ENCODE measurements around the gene DPY19L2. TPM values are rescaled to one million over a fixed set of nuclear protein-coding genes. Genes with fewer than 3 reads are reported as not detected.
A peak's percentile ranks its signal among the peaks of the same experiment; 100 is the strongest.
"Not testable (repeated sequence)": the region's sequence is repeated elsewhere in the genome, so short reads cannot be mapped to it uniquely, and the experiment has no call there.

DPY19L2 gene
- total RNA-seq, 1 experiment from 2014 or later, result not detected

DNA sequence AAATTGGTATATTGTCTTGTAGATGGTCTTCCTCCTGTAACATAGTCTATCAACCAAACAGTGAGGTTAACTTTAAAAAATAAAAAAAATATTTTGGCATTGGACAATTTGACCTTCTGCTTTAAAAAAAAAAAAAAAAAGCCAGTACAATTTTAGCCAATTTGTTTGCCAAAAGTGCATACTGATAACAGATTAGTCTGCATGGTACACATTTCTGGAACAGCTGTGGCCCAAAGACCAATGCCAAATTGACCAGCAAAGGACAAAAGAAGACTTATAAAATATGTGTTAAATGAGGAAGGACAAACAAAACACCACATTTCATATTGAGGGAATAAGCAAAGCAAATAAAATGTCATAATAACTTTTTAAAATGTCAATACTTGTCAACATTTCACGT lies 20.8 kb upstream of the DPY19L2 start:
- intact Hi-C loops (cut with micrococcal nuclease; ENCODE audit: unreplicated experiment), result loop anchor here (10.0 kb wide), 1 partner anchor 86 kb away; the partner anchor contains the start of gene RXYLT1
- H3K4me1 ChIP-seq (replicated peaks; ENCODE audit: insufficient read depth); DNase-seq; H3K9me3 ChIP-seq (ENCODE audit: insufficient read depth, low read depth); H2AFZ ChIP-seq; CTCF ChIA-PET; H3K36me3 ChIP-seq (ENCODE audit: low read depth); H3K79me2 ChIP-seq (ENCODE audit: low read depth); BruUV-seq (replicated peaks); H3K4me2 ChIP-seq; H4K20me1 ChIP-seq (ENCODE audit: insufficient read depth); POLR2A ChIA-PET (ENCODE audit: unreplicated experiment); H3K27me3 ChIP-seq (ENCODE audit: insufficient read depth, low read depth); H3K9me2 ChIP-seq (ENCODE audit: insufficient read depth); H3F3A ChIP-seq (ENCODE audit: insufficient read depth, low read depth); H3K27ac ChIP-seq; H3K4me3 ChIP-seq: not testable (repeated sequence)

DNA sequence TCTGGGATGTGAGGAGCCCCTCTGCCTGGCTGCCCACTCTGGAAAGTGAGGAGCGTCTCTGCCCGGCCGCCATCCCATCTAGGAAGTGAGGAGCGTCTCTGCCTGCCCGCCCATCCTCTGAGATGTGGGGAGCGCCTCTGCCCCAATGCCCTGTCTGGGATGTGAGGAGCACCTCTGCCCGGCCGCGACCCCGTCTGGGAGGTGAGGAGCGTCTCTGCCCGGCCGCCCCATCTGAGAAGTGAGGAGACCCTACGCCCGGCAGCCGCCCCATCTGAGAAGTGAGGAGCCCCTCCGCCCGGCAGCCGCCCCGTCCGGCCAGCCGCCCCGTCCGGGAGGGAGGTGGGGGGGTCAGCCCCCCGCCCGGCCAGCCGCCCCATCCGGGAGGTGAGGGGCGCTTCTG lies 18.3 kb upstream of the DPY19L2 start:
- H3K27me3 ChIP-seq (ENCODE audit: insufficient read depth, low read depth); H3K4me1 ChIP-seq (replicated peaks; ENCODE audit: insufficient read depth); H2AFZ ChIP-seq; H3K4me3 ChIP-seq; BruUV-seq (replicated peaks); H3K4me2 ChIP-seq; CTCF ChIA-PET; H3K79me2 ChIP-seq (ENCODE audit: low read depth); H3K9me2 ChIP-seq (ENCODE audit: insufficient read depth); POLR2A ChIA-PET (ENCODE audit: unreplicated experiment); H3K9me3 ChIP-seq (ENCODE audit: insufficient read depth, low read depth); H3K36me3 ChIP-seq (ENCODE audit: low read depth); H4K20me1 ChIP-seq (ENCODE audit: insufficient read depth); H3F3A ChIP-seq (ENCODE audit: insufficient read depth, low read depth); DNase-seq; H3K27ac ChIP-seq: not testable (repeated sequence)
- intact Hi-C loops (cut with micrococcal nuclease; ENCODE audit: unreplicated experiment), result loop anchor here (10.0 kb wide), 1 partner anchor 88 kb away; the partner anchor contains the start of gene RXYLT1

DNA sequence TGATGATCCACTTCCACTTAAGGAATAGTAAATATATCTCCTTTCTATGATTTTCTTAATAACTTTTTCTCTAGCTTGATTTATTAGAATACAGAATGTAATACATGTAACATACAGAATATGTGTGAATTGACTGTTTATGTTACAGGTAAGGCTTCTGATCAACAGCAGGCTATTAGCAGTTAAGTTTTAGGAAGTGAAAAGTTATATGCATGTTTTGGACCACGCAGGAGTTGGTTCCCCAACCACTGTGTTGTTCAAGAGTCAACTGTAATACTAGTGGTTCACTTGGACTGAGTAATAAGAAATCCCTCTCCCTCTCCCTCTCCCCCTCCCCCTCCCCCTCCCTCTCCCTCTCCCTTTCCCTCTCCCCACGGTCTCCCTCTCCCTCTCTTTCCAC lies 17.5 kb upstream of the DPY19L2 start:
- H3K36me3 ChIP-seq (ENCODE audit: low read depth); CTCF ChIA-PET; H3K9me3 ChIP-seq (ENCODE audit: insufficient read depth, low read depth); H3K27me3 ChIP-seq (ENCODE audit: insufficient read depth, low read depth); DNase-seq; H3F3A ChIP-seq (ENCODE audit: insufficient read depth, low read depth); H3K27ac ChIP-seq; H2AFZ ChIP-seq; POLR2A ChIA-PET (ENCODE audit: unreplicated experiment); H3K9me2 ChIP-seq (ENCODE audit: insufficient read depth); H3K79me2 ChIP-seq (ENCODE audit: low read depth); H4K20me1 ChIP-seq (ENCODE audit: insufficient read depth); BruUV-seq (replicated peaks); H3K4me2 ChIP-seq; H3K4me3 ChIP-seq: not testable (repeated sequence)
- intact Hi-C loops (cut with micrococcal nuclease; ENCODE audit: unreplicated experiment), result loop anchor here (10.0 kb wide), 1 partner anchor 89 kb away; the partner anchor contains the start of gene RXYLT1
- H3K4me1 ChIP-seq (replicated peaks; ENCODE audit: insufficient read depth), result peaks cover 14% of the 10 kb centered on the region

DNA sequence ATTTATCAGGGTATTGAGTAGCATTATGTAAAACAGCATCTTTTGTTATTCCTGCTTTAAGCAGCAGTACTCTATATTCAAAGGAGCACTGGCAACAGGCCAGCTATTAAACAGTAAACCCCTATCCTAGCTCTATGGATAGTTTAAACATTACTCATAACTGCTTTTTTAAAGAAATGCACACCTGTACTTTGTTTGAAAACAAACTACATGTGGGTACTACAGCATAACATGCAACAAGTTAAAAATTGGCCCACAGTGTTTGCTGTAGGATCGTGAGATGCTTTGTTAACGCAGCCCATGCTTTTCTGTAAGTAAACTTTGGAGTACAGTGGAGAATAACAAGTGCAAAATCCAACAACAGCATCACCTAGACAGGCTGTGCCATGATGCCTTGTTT lies 14.3 kb upstream of the DPY19L2 start:
- H3K27me3 ChIP-seq (ENCODE audit: insufficient read depth, low read depth); CTCF ChIA-PET; H3F3A ChIP-seq (ENCODE audit: insufficient read depth, low read depth); H3K9me2 ChIP-seq (ENCODE audit: insufficient read depth); BruUV-seq (replicated peaks); H3K9me3 ChIP-seq (ENCODE audit: insufficient read depth, low read depth); H3K4me3 ChIP-seq; H3K4me2 ChIP-seq; H4K20me1 ChIP-seq (ENCODE audit: insufficient read depth); H2AFZ ChIP-seq; H3K36me3 ChIP-seq (ENCODE audit: low read depth); H3K79me2 ChIP-seq (ENCODE audit: low read depth); H3K27ac ChIP-seq: not testable (repeated sequence)
- POLR2A ChIA-PET (ENCODE audit: unreplicated experiment), result interaction anchor here (0.6 kb wide), 1 partner anchor 92 kb away, joined by 3 read pairs; no protein-coding TSS in a partner anchor
- intact Hi-C loops (cut with micrococcal nuclease; ENCODE audit: unreplicated experiment), result loop anchor here (10.0 kb wide), 1 partner anchor 92 kb away; the partner anchor contains the start of gene RXYLT1
- peaks cover 30% of the 10 kb centered on the region for H3K4me1 ChIP-seq (replicated peaks; ENCODE audit: insufficient read depth)
- peak in 1 of 2 experiments; percentile 35 for DNase-seq

DNA sequence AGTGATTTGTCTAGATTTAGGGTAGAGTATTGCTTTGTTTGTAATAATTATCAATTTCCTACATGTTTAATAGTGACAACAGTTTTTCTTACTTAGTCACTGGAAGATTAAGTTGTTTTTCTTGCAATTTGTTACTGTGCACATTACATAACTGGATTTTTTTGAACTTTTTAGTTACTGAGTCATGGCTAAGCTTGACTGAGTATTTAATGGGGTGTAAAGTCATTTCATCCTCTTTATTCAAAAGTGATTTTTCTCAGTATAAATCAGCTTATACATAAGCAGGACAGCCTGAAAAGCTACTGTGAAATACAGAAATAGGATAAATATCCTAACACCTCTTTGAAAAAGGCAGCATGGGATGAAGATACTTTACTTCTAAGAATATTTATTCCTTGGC lies 12.5 kb upstream of the DPY19L2 start:
- H3K79me2 ChIP-seq (ENCODE audit: low read depth); H3K9me3 ChIP-seq (ENCODE audit: insufficient read depth, low read depth); H3K27me3 ChIP-seq (ENCODE audit: insufficient read depth, low read depth); POLR2A ChIA-PET (ENCODE audit: unreplicated experiment); H3K9me2 ChIP-seq (ENCODE audit: insufficient read depth); H2AFZ ChIP-seq; H4K20me1 ChIP-seq (ENCODE audit: insufficient read depth); H3K4me3 ChIP-seq; H3F3A ChIP-seq (ENCODE audit: insufficient read depth, low read depth); H3K36me3 ChIP-seq (ENCODE audit: low read depth); BruUV-seq (replicated peaks): not testable (repeated sequence)
- intact Hi-C loops (cut with micrococcal nuclease; ENCODE audit: unreplicated experiment), result loop anchor here (10.0 kb wide), 1 partner anchor 94 kb away; the partner anchor contains the start of gene RXYLT1
- CTCF ChIA-PET, result interaction anchor here (0.5 kb wide), 1 partner anchor 1096 kb away, joined by 9 read pairs; no protein-coding TSS in a partner anchor
- peaks cover 30% of the 10 kb centered on the region for H3K4me1 ChIP-seq (replicated peaks; ENCODE audit: insufficient read depth)
- DNase-seq, result peak in 1 of 2 experiments; percentile 72
- H3K4me2 ChIP-seq, result peak overlapping the region; percentile 47
- peak overlapping the region; percentile 58 for H3K27ac ChIP-seq
